Activated CD8-positive, alpha-beta memory T cell treated with anti-CD3 and anti-CD28 coated beads for 1 hour (primary cell): ENCODE results near the gene GABRA6.
"Not testable (repeated sequence)": the region's sequence is repeated elsewhere in the genome, so short reads cannot be mapped to it uniquely, and the experiment has no call there.

Experiments
- DNase-seq, 2 donors: peaks; one replicate each; pipeline ENCODE4 v3.0.0-alpha.2; 2020; ENCODE audit warnings: low read depth in 1 of 2; ENCODE audit errors: extremely low read depth in 1 of 2

GABRA6 gene

DNA sequence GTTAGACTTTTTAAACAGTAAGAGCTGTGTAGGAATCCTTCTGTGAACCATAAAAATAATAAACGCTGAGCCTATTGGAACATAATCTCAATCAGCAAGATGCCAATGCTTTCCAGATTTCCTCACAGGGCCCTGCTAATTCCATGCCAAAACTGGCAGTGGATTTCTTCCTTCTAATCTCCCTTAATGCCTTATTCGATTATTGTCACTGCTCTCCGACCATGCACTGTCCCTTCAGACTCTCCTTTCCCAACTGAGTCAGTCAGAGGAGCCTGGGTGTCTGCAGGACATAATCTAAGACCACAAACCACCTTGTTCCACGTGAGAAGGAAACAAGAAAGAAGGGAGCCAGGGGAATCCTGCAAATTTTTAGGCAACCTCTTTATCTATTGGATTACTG lies at the start of gene GABRA6:
TSS of gene GABRA6 (plus strand) at position 261 of the 400 bp plus-strand sequence. CDS start 269 bp downstream, outside the sequence.
- DNase-seq, result no peak

DNA sequence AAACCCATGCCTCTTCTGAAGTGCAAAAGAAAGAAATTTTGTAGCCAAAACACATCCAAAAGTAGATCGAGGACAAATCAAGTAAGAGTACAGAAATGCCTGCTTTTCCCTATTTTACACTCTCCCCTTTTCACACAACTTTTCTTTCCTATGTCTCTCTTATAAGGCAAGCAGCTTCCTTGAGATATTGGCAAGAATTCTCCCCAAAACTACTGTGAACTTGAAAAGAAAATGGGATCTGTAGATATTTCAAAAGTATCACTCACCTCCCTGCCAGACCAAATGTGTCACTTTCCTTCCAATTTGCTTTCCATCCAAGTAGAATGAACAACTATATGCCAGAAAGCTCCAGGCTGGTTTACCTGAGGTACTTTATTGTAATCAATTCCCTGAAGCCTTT lies 47.9 kb upstream of the GABRA6 start:
- no peak for DNase-seq

DNA sequence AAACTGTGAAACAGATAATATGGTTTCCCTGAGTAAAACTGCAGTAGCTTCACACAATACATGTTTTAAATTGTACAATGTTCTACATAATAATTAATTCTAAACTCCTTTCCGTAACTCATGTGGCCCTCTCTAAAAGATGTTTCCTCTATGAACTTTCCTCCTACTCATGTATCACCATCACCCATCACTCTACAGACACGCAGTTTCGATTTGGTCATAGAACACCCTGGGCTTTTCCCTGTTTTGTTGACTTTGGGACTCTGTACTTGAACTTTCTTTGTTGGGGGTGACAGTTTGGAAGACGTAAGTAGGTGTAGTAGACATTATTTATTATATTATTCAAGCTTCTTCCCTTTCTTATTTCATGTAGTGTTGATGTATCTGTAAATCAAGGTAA lies 44.1 kb upstream of the GABRA6 start:
- no peak for DNase-seq

DNA sequence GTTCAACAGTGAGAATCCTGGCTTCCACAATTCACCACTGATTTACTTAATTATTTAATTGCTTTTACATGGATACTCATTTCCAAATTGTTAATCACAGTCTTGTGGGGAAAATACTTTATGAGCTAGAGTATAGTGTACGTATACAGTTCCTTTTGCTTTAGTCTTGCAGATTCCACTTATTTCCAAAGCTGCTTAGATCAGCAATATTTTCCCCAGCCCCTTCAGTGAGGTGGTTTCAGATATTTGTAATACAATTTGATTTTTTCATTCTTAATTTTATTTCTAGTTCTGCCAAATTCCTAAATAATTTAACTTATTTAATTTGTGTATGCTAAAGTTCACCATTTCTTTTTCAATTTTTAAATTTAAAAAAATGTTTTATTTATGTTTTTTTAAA lies 40.3 kb upstream of the GABRA6 start:
- no peak for DNase-seq

DNA sequence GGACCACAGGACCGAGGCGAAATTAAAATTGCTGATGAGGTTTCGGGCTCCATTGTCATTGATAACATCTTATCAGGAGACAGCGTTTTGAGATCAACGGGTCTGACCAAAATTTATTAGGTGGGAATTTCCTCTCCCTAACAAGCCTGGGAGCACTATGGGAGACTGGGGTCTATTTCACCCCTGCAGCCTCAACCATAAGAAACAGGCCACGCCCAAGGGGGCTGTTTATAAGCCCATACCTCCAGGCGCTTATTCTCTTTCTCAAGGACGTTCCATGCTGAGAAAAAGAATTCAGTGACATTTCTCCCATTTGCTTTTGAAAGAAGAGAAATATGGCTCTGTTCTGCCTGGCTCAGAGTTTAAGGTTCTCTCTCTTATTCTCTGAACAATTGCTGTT lies 33.6 kb upstream of the GABRA6 start:
- DNase-seq, result not testable (repeated sequence)

DNA sequence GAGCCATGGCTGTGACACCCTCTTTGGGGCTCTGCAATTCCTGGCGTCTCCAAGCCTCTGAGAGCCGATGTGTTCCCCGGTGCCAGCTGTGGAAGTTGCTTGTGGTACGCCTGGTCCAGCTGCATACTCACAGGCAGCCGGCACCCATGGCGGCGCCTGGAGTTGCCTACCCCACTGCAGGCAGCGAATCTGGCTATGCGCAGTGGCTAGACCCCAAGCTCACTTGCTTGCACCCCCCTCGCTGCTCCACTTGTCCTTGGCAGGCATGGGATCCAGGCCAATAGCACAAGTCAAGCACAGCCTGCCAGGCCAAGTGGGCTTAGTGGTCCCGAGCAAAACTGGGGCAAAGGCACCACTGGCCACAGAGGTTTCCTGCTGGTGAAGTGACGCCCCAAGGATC lies 24.7 kb upstream of the GABRA6 start:
- no peak for DNase-seq

DNA sequence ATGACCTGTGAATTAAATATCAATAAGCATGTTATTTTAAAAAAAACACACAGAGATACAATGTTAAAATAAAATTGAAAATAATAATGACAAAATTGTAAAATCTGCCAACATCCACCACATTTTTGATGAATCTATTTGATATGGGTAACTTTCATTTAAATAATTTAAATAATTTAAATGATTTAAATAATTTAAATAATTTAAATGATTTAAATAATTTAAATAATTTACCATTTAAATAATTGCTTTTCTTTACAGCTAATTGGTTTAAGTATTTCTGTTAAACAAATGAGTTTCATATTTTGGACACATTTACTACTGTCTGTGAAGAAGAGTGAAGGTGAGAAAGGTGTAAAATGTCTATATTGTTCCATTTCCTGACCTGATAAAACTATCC lies 22.1 kb upstream of the GABRA6 start:
- DNase-seq, result no peak

DNA sequence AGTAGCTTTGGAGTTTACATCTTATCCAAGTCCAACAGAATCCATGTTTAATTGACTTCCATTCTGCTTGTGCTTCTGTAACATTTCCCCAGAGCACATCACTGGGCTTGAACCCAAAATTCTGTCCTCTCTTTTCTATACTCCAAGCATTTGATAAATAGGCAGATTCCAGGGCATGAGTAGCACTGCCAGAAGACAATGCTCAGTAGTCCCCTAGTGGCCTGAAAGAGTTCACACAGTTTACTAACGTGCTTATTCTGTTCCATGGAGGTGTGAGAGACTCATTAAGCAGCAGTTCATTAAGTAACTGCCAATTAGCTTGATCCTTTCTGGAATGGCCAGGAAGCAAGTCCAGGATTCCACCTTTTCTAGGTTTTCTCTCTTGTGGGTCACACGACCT lies 9.4 kb upstream of the GABRA6 start:
- DNase-seq, result no peak

DNA sequence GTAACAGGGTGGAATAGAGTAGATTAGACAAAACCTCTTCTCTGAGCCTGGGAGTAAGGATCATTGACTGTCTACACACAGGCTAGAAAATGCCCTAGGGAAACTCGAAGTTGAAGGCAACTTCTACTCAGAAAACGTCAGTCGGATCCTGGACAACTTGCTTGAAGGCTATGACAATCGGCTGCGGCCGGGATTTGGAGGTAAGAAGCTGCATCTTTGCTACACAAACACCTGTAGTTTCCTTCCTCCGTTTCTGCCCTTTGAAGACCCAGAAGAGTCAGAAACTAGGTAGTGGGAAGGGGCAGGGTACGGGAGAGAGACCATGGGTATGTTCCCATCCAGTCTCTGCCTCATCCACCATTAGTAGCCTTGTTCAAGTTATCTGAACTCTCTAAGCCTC lies 628 bp downstream of the GABRA6 start:
- DNase-seq, result no peak

DNA sequence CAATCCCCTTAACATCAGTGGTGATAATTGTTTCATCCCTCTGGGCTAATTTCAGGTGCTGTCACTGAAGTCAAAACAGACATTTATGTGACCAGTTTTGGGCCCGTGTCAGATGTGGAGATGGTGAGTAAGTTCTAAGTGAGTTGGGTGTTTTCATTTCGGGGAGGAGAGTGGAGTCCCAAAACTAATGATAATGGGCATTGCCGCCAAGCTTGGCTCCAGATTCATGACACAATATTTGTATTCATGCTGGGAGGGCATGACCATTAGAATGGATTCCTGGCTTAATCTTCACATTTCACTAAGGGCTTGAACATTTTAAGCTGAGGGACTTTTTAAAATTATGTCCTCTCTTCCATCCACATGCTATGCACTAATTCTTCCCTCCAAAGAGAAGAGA lies 1.4 kb downstream of the GABRA6 start:
- DNase-seq, result no peak

DNA sequence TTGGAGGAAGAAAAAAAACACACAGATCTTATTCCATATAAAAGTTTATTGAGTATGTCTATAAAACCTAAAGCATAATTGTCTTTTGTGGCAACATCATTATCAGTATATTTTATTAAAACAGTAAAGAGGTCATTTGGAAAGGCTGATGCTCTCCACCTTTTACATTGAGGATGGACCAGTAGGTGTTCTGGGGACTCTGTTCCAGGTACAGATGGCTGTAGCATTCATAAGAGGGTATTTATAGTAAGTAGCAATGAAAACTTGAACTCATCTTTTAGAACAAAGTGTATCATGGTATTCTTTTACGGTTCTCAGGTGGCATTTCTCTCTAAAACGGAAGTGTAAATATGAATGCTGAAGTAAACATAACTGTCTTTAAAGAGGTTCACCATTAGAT lies 1.8 kb downstream of the GABRA6 start:
- DNase-seq, result no peak

DNA sequence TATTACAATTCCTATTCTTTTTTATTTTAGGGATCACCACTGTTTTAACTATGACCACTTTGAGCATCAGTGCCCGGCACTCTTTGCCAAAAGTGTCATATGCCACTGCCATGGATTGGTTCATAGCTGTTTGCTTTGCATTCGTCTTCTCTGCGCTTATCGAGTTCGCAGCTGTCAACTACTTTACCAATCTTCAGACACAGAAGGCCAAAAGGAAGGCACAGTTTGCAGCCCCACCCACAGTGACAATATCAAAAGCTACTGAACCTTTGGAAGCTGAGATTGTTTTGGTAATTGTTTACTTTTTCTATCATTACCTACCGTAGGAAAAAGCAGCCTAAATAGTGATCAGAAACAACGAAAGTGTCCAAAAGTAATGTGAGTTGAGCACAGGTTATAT lies 6.4 kb downstream of the GABRA6 start:
- DNase-seq, result no peak

DNA sequence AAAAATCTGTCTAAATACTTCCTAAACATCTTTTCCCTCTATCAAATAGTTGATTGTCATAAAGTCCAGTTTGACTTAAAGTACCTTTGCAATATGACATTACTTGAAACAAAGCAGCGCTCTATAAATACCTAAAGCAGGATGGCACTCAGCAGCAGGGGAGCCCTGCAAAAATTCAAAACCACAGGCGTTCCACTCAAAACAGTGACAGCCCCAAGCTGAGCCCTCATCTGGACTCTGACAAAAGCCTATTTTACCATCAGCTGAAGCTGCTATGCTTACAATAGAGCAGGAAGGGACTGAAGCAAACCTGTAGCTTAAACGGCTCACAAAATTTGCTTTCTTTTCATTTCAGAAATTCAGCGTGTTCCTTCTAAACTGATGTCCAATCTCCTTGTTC lies 11.5 kb downstream of the GABRA6 start:
- no peak for DNase-seq

DNA sequence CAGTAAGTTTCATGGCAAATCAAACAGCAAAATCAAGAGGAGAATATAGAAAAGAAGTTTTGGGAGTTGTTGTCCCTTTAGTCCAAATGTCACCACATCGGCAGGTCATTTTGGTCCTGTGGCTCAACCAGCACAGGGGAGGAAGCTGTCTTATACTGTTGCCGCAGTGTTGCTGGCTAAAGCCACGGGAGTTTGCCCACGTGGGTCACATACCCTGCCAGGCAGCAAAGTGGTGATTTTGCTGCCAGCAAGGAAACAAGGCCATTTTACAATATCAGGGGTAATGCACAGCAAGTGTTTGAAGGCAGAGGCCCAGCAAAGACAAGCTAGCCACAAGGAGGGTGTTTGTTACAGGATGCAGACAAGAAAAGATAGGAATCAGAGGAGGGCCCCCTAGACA lies 14.5 kb downstream of the GABRA6 start:
- no peak for DNase-seq

DNA sequence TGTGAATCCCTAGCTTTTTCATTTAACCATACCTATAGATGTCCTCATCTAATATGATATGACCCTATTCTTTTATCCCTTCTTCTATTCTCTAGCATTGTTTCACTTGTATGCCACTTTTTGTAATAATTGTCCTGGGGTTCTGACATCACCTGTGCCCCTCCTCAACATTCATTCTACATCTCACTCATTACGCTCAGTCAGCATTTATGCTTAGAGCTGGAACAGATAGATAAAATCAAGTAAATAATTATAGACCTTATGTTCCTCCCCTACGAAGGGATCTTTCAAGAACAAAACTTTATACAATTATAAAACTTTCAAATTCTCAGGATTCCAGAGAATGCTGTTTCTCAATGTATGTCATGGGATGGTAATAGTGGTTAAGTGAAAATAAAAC lies 18.0 kb downstream of the GABRA6 start:
- DNase-seq, result no peak

DNA sequence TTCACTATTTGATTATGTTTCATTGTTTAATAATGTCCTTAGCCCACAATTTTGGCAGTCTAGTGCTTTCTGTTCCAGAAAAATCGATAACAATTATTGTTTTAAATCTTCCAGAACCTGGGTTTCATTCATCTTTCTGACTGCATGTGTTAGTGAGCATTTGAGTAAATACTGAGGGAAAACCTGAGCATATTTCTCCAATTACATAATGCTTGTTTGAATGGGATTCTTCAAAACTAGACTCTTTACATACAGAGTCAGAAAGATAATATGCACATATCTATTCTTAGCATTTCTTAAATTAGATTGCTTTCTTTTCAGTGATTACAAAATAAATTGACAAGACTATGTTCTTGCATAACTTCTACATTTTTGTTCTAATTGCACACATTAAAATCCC lies 21.9 kb downstream of the GABRA6 start:
- no peak for DNase-seq

DNA sequence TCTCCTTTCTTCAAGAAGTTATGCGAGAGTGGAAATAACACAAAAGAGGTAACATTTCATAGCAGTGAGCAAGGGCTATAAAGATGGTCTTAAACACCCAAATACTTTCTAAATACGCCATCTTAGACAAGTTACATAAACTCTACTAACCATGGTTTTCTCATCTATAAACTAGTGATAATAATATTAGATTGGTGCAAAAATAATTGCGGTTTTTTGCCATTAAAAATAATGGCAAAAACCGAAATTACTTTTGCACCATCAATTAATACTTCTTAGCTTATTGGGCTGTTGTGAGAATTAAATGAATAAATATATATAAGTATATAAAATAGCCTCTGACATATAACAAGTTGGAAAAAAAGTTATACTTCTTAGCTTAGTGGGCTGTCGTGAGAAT lies 23.7 kb downstream of the GABRA6 start:
- DNase-seq, result no peak

DNA sequence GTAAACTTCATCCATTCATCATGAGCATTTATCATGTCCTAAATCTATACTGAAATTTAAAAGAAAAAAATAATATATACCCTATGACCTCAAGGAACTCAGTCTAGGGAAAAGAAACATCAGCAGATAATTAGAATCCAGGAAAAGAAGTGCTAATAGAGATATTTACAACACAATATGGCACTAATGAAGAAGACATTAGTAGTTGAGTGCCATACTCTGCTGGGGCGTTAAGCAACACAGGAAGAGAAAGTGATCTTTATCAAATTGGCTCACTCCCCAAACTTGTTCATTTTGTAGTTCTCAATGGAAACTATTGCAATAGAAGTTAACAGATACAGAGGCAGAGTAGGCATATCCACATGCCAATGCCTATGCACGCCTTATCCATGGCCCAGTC lies 27.5 kb downstream of the GABRA6 start:
- DNase-seq, result no peak

DNA sequence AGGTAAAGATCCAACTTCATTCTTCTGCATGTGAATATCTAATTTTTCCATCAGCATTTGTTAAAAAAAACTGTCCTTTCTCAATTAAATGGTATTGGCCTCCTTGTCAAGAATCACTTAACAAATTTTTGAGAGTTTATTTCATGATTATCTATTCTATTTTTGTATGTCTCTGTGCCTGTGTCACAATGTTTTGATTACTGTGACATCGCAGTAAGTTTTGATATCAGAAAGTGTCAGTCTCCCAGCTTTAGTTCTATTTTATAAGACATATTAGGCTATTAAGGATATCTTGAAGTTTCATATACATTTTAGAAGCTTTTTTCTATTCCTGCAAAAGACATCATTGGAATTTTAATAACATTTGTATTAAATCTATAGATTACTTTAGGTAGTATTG lies 33.6 kb downstream of the GABRA6 start:
- DNase-seq, result no peak

DNA sequence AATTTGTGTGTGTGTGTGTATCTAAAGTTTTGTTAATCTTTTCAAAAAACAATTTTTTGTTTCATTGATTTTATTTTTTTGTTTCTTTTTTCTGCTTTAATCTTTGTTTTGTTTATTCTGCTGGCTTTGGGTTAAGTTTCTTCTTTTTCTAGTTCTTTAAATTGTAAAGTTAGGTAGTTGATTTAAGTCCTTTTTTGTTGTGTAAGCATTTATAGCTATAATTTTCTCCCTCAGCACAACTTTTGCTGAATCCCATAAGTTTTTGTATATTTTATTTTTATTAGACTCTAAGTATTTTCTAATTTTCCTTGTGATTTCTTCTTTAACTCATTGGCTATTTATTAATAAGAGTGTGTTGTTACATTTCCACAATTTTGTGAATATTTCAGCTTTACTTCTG lies 34.9 kb downstream of the GABRA6 start:
- DNase-seq, result no peak

DNA sequence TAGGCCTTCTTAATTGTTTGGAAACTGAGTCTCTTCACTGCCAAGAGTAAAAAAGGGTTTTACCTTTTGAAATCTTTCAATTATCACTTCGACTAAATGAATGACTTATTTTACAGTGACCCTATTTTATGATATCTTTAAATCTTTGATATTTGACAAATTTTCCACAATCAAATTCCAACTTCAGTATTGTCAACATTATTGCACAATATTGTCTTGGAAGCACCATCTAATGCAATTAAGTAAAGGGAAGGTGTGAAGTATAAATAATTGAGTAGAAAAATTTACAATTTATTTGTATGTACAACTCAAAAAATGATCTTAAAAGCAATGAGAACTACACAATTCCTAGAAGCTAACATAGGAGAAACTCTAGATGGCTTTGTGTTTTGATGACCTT lies 49.2 kb downstream of the GABRA6 start:
- DNase-seq, result no peak

DNA sequence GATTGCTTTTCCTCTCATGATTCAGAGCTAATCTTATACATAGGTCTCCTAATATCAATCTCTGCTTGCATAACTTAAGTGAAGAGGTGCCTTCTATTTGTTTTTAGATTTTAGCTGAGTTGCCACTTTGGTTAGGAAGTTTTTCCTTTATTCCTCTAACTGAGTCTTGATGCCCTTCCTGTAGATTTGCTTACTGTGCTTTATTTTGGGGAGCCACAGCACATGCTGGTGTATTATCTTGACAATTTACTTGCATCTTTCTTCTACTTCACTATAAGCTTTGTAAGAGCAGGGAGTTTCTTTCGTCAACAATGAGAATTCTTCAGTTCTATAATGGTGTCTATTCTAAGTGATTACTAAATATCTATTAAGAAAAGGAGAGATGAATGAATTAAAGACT lies 54.9 kb downstream of the GABRA6 start:
- no peak for DNase-seq

DNA sequence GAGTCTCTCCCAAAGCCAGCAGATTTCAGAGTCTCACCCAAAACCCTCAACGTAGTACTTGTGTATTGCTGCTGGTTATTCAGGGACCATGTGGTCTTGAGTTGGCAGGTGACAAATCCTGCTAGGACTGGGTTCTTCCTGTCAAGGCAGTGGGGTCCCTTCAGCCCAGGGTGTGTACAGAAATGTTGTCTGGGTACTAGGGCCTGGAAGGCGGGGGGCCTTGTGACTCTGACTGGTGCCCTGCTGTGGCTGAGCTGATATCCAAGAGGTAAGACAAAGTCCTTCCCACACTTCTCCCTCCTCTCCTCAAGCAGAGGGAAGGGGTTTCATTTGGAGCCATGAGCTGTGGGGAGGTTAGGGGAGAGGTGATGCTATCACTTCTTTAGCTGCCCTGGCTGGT lies 58.8 kb downstream of the GABRA6 start:
- no peak for DNase-seq

DNA sequence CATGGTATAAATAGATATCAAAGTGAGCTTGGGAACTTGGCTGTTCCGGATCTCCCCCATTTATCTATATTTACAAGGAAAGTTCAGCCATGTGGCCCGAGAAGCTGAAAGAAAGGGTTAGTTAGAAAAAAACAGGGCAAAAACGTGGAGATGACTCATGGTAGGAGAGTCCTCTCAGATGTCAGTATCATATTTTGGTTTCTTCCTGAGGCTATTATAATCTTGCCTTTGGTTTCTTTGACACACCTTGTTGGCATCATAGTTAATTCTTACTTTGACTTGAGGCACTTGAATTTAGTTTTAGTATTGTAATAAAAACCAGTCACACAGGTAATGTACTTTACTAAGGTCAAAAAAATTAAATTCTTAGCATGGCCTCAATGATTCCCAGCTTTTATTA lies 59.9 kb downstream of the GABRA6 start:
- DNase-seq, result no peak
